Gastrocnemius medialis (tissue), 4 donors: ENCODE results near the gene CDK9. TPM values are rescaled to one million over a fixed set of nuclear protein-coding genes. Genes with fewer than 3 reads are reported as not detected.

Experiments
- ATAC-seq, 2 donors: fragments of 150-250 bp; one replicate each; pipeline ENCODE4 v1.9.1; 2016
- DNase-seq, 2 donors: peaks; one replicate each; pipeline ENCODE4 v3.0.0-alpha.2; 2019
- H3K27ac ChIP-seq, 4 donors: fragments of 200-600 bp; sonication (generic); 1 replicate in 1 of 4; 2 replicates in 3 of 4; pipeline ENCODE4 v1.5.1; 2016 to 2018; ENCODE audit warnings: mild to moderate bottlenecking in 2 of 4, moderate library complexity in 1 of 4
- H3K27me3 ChIP-seq, 3 donors: fragments of 200-600 bp; sonication (generic) in 2 of 3; 1 replicate in 1 of 3; 2 replicates in 2 of 3; pipeline versions ENCODE4 v1.5.1 to v1.6.0; 2016 to 2019; ENCODE audit warnings: mild to moderate bottlenecking in 1 of 3, moderate library complexity in 1 of 3
- H3K36me3 ChIP-seq, 2 donors: fragments of 200-600 bp; sonication (generic) in 1 of 2; one replicate each; pipeline ENCODE4 v1.5.1; 2017 to 2018
- H3K4me1 ChIP-seq, 2 donors: fragments of 200-600 bp; sonication (generic) in 1 of 2; one replicate each; pipeline ENCODE4 v1.5.1; 2016 to 2017; ENCODE audit warnings: mild to moderate bottlenecking in 2 of 2
- H3K4me3 ChIP-seq, 4 donors: fragments of 200-600 bp; sonication (generic) in 3 of 4; 1 replicate in 1 of 4; 2 replicates in 3 of 4; pipeline ENCODE4 v1.5.1; 2016 to 2019; ENCODE audit warnings: mild to moderate bottlenecking in 2 of 4
- H3K9me3 ChIP-seq, 3 donors: fragments of 200-600 bp; sonication (generic) in 2 of 3; 1 replicate in 1 of 3; 2 replicates in 2 of 3; pipeline ENCODE4 v1.5.1; 2016 to 2019
- CTCF ChIP-seq, 5 experiments: fragments of 450-650 bp in 3 of 5; fragments of 200-600 bp in 2 of 5; sonication (generic) in 2 of 5; IDR thresholded peaks in 4 of 5; conservative IDR thresholded peaks in 1 of 5; 1 replicate in 4 of 5; 2 replicates in 1 of 5; pipeline ENCODE4 v1.5.1; 2016 to 2019; ENCODE audit warnings: antibody characterized with exemption in 5 of 5, mild to moderate bottlenecking in 3 of 5, moderate library complexity in 3 of 5
- POLR2A ChIP-seq, 2 donors: fragments of 450-650 bp; IDR thresholded peaks; one replicate each; pipeline ENCODE4 v1.6.1; 2017; ENCODE audit warnings: antibody characterized with exemption in 2 of 2, mild to moderate bottlenecking in 2 of 2, moderate library complexity in 2 of 2
- in situ Hi-C, 4 donors: fragments of 200-750 bp; cut with MboI; loops; one replicate each; pipeline versions ENCODE4 v1.15.0 to v1.8.0; 2017; ENCODE audit warnings: low sequenced_read_pairs in 4 of 4
- intact Hi-C: fragments of 100-400 bp; cut with DNase I; formaldehyde crosslinking; loops from one replicate; pipeline ENCODE4 v1.15.1; 2023; ENCODE audit warnings: low total_unique reads
- total RNA-seq, 4 donors: library from RNA; depleted of rRNA; stranded (reverse); fragments of >200 nt; gene quantifications; one replicate each; pipeline versions ENCODE4 v1.1.0 to v1.2.3, GENCODE V29; 2016

The CDK9 gene
- total RNA-seq, 4 donors from 2014 or later: 50.3 to 71.2 (median 51.2) TPM

GRCh38 chr9:127785023-127785932 is 556 bp upstream of the CDK9 start:
- intact Hi-C loops (loop anchor here (1.0 to 5.0 kb wide), 8 partner anchors 14 to 195 kb away; partner anchors contain the start of genes AK1, FPGS, ST6GALNAC4 and STXBP1), in situ Hi-C loops (loop anchor here in 1 of 4 donors (10.0 kb wide), 1 partner anchor 50 kb away; the partner anchor contains the start of gene TOR2A)

GRCh38 chr9:127786773-127787104 is 905 bp downstream of the CDK9 start:
- no peak for ATAC-seq
- no peaks in the 10 kb centered on the region for H3K9me3 ChIP-seq
- peaks cover 7 to 12% of the 10 kb centered on the region in 2 donors for H3K4me1 ChIP-seq
- in situ Hi-C loops: loop anchor here in 1 of 4 donors (10.0 kb wide), 1 partner anchor 52 kb away; the partner anchor contains the start of gene TOR2A
- peaks cover 0 to 48% of the 10 kb centered on the region in 2 donors for H3K36me3 ChIP-seq
- DNase-seq: no peak
- no peaks in the 10 kb centered on the region for H3K27me3 ChIP-seq
- H3K27ac ChIP-seq: peak overlapping the region; percentile 89 to 98 (median 96)
- H3K4me3 ChIP-seq: peak overlapping the region; percentile 86 to 100 (median 98)
- TF ChIP-seq CTCF (IDR thresholded peaks at IDR 0.05 in 4 of 5, conservative IDR thresholded peaks at IDR 0.05 in 1 of 5) (peak in 3 of 5 experiments; percentile 4 to 36 (median 20)), POLR2A (IDR thresholded peaks at IDR 0.05) (no peak)
- intact Hi-C loops: loop anchor here (5.0 kb wide), 3 partner anchors 91 to 174 kb away; partner anchors contain the start of genes AK1, ST6GALNAC4 and STXBP1

More at GRCh38 chr9:127785023-127785932, 556 bp upstream of the CDK9 start:
- TF ChIP-seq CTCF (IDR thresholded peaks at IDR 0.05 in 4 of 5, conservative IDR thresholded peaks at IDR 0.05 in 1 of 5) (peak; percentile 79 to 99 (median 99)), POLR2A (IDR thresholded peaks at IDR 0.05) (no peak)
- H3K27me3 ChIP-seq: no peaks in the 10 kb centered on the region
- ATAC-seq (peak; percentile 80), DNase-seq (peak; percentile 73 to 84)
- peaks cover 0 to 33% of the 10 kb centered on the region in 2 donors for H3K36me3 ChIP-seq
- no peaks in the 10 kb centered on the region for H3K9me3 ChIP-seq
- peaks cover 7 to 12% of the 10 kb centered on the region in 2 donors for H3K4me1 ChIP-seq
- peak overlapping the region; percentile 89 to 98 (median 96) for H3K27ac ChIP-seq
- H3K4me3 ChIP-seq: peak overlapping the region; percentile 59 to 100 (median 92)

DNA sequence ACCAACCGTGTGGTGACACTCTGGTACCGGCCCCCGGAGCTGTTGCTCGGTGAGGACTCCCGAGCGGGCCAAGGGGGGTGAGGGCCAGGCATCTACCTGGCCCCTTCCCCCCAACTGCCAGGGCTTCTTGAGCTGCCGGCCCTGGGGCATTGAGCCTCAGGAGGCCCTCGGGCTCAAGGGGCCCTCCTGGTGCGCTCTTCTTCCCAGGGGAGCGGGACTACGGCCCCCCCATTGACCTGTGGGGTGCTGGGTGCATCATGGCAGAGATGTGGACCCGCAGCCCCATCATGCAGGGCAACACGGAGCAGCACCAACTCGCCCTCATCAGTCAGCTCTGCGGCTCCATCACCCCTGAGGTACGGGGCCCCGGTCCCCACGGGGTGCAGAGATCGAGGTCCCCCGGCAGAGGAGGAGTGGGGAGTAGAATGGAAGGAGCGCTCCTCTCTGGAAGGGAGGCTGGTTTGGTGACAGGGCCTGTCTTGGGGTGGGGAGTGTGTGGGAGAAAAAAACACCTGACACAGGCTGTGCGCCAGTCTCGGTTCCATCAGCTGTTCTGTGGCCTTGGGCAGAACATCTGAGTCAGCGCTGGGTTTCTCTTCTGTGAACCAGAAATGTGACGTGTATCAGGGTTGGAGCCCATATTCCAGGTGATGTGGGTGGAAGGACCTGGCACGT is 2.6 kb downstream of the CDK9 start:
- Histone ChIP-seq H3K27ac (no peak overlapping the region), H3K36me3 (peaks cover 0 to 50% of the 10 kb centered on the region in 2 donors), H3K4me1 (peaks cover 7 to 12% of the 10 kb centered on the region in 2 donors), H3K9me3 (no peaks in the 10 kb centered on the region), H3K4me3 (no peak overlapping the region), H3K27me3 (no peaks in the 10 kb centered on the region)
- no peak for DNase-seq
- ATAC-seq: no peak
- TF ChIP-seq CTCF (IDR thresholded peaks at IDR 0.05 in 4 of 5, conservative IDR thresholded peaks at IDR 0.05 in 1 of 5) (no peak), POLR2A (IDR thresholded peaks at IDR 0.05) (no peak)
- in situ Hi-C loops (loop anchor here in 1 of 4 donors (10.0 kb wide), 1 partner anchor 54 kb away; the partner anchor contains the start of gene TOR2A), intact Hi-C loops (loop anchor here (5.0 kb wide), 3 partner anchors 89 to 176 kb away; partner anchors contain the start of genes AK1, ST6GALNAC4 and STXBP1)

DNA sequence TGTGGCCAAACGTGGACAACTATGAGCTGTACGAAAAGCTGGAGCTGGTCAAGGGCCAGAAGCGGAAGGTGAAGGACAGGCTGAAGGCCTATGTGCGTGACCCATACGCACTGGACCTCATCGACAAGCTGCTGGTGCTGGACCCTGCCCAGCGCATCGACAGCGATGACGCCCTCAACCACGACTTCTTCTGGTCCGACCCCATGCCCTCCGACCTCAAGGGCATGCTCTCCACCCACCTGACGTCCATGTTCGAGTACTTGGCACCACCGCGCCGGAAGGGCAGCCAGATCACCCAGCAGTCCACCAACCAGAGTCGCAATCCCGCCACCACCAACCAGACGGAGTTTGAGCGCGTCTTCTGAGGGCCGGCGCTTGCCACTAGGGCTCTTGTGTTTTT is 3.3 kb downstream of the CDK9 start:
- intact Hi-C loops: loop anchor here (5.0 kb wide), 3 partner anchors 88 to 177 kb away; partner anchors contain the start of genes AK1, ST6GALNAC4 and STXBP1
- Histone ChIP-seq H3K36me3 (peaks cover 0 to 50% of the 10 kb centered on the region in 2 donors), H3K4me3 (no peak overlapping the region), H3K4me1 (peaks cover 7 to 12% of the 10 kb centered on the region in 2 donors), H3K27me3 (no peaks in the 10 kb centered on the region), H3K27ac (peak overlapping the region in 1 of 4 donors; percentile 38), H3K9me3 (no peaks in the 10 kb centered on the region)
- ATAC-seq (no peak), DNase-seq (no peak)
- TF ChIP-seq POLR2A (IDR thresholded peaks at IDR 0.05): no peak
- no peak for TF ChIP-seq CTCF (IDR thresholded peaks at IDR 0.05 in 4 of 5, conservative IDR thresholded peaks at IDR 0.05 in 1 of 5)
- in situ Hi-C loops: loop anchor here in 1 of 4 donors (10.0 kb wide), 1 partner anchor 54 kb away; the partner anchor contains the start of gene TOR2A
